PFSK-1 (cell line): ENCODE data around the gene VARS2.

Experiments used
- FOXP2 ChIP-seq: optimal IDR thresholded peaks from 2 replicates; pipeline ENCODE3; 2011; ENCODE audit warnings: borderline replicate concordance, control low read depth, inconsistent platforms; ENCODE audit not compliant: insufficient read depth; ENCODE audit errors: extremely low read length, extremely low read depth
- POLR2AphosphoS5 ChIP-seq: IDR thresholded peaks from 2 replicates; pipeline ENCODE4 v1.6.1; 2012; ENCODE audit warnings: low read depth, mild to moderate bottlenecking, control low read depth, low read length, moderate library complexity

DNA sequence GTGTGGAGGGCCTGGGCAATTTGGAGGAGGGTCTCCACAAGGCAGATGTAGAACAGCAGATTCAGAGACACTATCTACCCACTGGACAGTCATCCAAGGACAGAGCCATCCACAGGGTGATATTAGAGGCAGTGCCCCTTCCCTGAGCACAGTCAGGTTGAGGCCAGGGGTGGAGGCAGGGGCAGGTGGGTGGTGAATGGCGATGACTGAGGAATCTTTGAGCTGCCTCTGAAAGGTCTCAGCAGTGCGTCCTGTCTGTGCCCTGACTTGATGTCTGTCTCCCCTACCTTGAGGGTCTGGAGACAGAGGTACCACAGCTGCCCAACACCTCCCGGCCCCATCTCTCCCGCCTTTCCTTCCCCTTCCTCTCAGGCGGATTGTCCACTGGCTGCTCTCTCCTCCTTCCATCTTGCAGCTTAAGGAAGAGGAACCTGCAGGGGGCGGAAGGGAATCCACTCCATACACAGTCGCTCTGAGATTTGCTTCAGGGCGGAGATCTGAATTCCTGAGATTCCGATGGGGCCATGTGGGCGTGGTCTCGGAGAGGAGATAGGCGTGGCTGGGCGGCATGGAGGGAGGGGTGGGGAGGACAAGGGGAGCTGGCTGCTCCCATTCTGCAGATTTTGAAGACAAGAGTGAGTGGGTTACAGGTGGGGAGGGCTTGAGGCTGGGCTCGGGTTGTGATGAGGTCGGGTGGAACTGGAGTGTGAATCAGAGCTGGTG lies 28.5 kb downstream of the VARS2 start:
- TF ChIP-seq FOXP2 (no peak), POLR2AphosphoS5 (no peak)
